HepG2 (cell line): ENCODE measurements around the gene RALY. TPM values are rescaled to one million over a fixed set of nuclear protein-coding genes. Genes with fewer than 3 reads are reported as not detected.

Source experiments
- ATAC-seq: fragments of 200-7000 bp; cut with Tn5 transposase; 3 replicates; pipeline ENCODE4 v1.9.1; 2020; ENCODE audit warnings: mild to moderate bottlenecking, moderate library complexity
- BruUV-seq: library from RNA; stranded (reverse); fragments of 400-500 nt; replicated peaks from 2 replicates; lab custom pipeline; 2021; lab: Mats Ljungman, UMichigan
- CTCF ChIA-PET: fragments of 300-600 bp; formaldehyde crosslinking; extraction: SDS; loops from one replicate; lab custom pipeline; 2021; ENCODE audit warnings: low total read pairs, inconsistent platforms, low intra/inter-chr PET ratio; lab: Yijun Ruan, JAX
- POLR2A ChIA-PET: fragments of 350-600 bp; sonication (Branson Sonifier 250); formaldehyde crosslinking; loops from one replicate; lab custom pipeline; 2020; ENCODE audit warnings: antibody characterized with exemption, inconsistent platforms; lab: Yijun Ruan, JAX
- DNase-seq: peaks from one replicate; pipeline ENCODE4 v3.0.0-alpha.2; 2015; ENCODE audit warnings: low spot score
- FAIRE-seq: peaks from 3 replicates; lab custom pipeline; 2011; peaks lifted over from hg19 to GRCh38; lab: Jason Lieb, UNC
- H2AFZ ChIP-seq: one replicate; pipeline ENCODE4 v1.6.1; 2011; ENCODE audit warnings: low read length, inconsistent platforms
- H3K27ac ChIP-seq: fragments of 300-600 bp; 3 replicates; pipeline ENCODE4 v1.8.0; 2011; ENCODE audit warnings: mixed run types, mild to moderate bottlenecking, mixed read lengths, low read length, inconsistent platforms; ENCODE audit not compliant: insufficient read depth; ENCODE audit errors: extremely low read length
- H3K27me3 ChIP-seq, 2 experiments: fragments of 200-600 bp in 1 of 2; 2 replicates in 1 of 2; 3 replicates in 1 of 2; pipeline versions ENCODE4 v1.6.0 to v1.8.0; 2011; ENCODE audit warnings: low read length in 2 of 2, mild to moderate bottlenecking in 2 of 2, moderate library complexity in 2 of 2, inconsistent platforms in 1 of 2; ENCODE audit not compliant: insufficient read depth in 2 of 2, control insufficient read depth in 1 of 2
- H3K36me3 ChIP-seq, 2 experiments: fragments of 200-600 bp in 1 of 2; replicated peaks in 1 of 2; 2 replicates in 1 of 2; 3 replicates in 1 of 2; pipeline versions ENCODE4 v1.5.1 to v1.8.0; 2011; ENCODE audit warnings: low read length in 2 of 2, inconsistent platforms in 1 of 2; ENCODE audit not compliant: insufficient read depth in 2 of 2, control insufficient read depth in 1 of 2
- H3K4me1 ChIP-seq: 2 replicates; pipeline ENCODE4 v1.5.1; 2012; ENCODE audit warnings: low read length, inconsistent platforms; ENCODE audit not compliant: insufficient read depth
- H3K4me2 ChIP-seq: 2 replicates; pipeline ENCODE4 v1.6.0; 2011; ENCODE audit warnings: low read depth, low read length, inconsistent platforms
- H3K4me3 ChIP-seq, 3 experiments: fragments of 200-600 bp in 1 of 3; sonication (generic), shearing (Covaris generic) in 1 of 3; replicated peaks in 1 of 3; 2 replicates each; pipeline ENCODE4 v1.5.1; 2011 to 2016; ENCODE audit warnings: low read length in 3 of 3, inconsistent platforms in 2 of 3, low read depth in 2 of 3, mild to moderate bottlenecking in 2 of 3, control low read depth in 1 of 3, mixed read lengths in 1 of 3; ENCODE audit not compliant: insufficient read depth in 1 of 3
- H3K79me2 ChIP-seq: one replicate; pipeline ENCODE4 v1.6.1; 2011; ENCODE audit warnings: low read length, inconsistent platforms; ENCODE audit not compliant: insufficient read depth
- H3K9ac ChIP-seq: 2 replicates; pipeline ENCODE4 v1.6.0; 2011; ENCODE audit warnings: mild to moderate bottlenecking, low read depth, low read length, inconsistent platforms; ENCODE audit not compliant: insufficient read depth
- H3K9me3 ChIP-seq: 2 replicates; pipeline ENCODE4 v1.5.1; 2012; ENCODE audit warnings: mild to moderate bottlenecking, low read length
- H4K20me1 ChIP-seq: 2 replicates; pipeline ENCODE4 v1.6.0; 2011; ENCODE audit warnings: inconsistent platforms, mild to moderate bottlenecking, low read length, moderate library complexity; ENCODE audit not compliant: insufficient read depth
- BHLHE40 ChIP-seq: IDR thresholded peaks from 2 replicates; pipeline ENCODE4 v1.6.1; 2011; ENCODE audit warnings: low read length, improper control_type of control experiment
- BRD4 ChIP-seq: sonication (generic); formaldehyde crosslinking; IDR thresholded peaks from 2 replicates; pipeline ENCODE4 v1.4.0; 2020; ENCODE audit warnings: missing genetic modification reagents
- CEBPG ChIP-seq: IDR thresholded peaks from 2 replicates; pipeline ENCODE4 v1.6.1; 2016
- DNMT1 ChIP-seq: sonication (generic); formaldehyde crosslinking; IDR thresholded peaks from 2 replicates; pipeline ENCODE4 v1.5.1; 2020; ENCODE audit warnings: mild to moderate bottlenecking, missing genetic modification reagents
- MED1 ChIP-seq: sonication (generic); formaldehyde crosslinking; IDR thresholded peaks from 2 replicates; pipeline ENCODE4 v1.4.0; 2020; ENCODE audit warnings: missing genetic modification reagents
- NR3C1 ChIP-seq: sonication (generic); formaldehyde crosslinking; IDR thresholded peaks from 2 replicates; pipeline ENCODE4 v1.4.0; 2020; ENCODE audit warnings: missing genetic modification reagents
- SIX1 ChIP-seq: sonication (generic); formaldehyde crosslinking; IDR thresholded peaks from 2 replicates; pipeline ENCODE4 v1.4.0; 2020; ENCODE audit warnings: missing genetic modification reagents, borderline replicate concordance
- ZFP36L2 ChIP-seq: sonication (generic); formaldehyde crosslinking; IDR thresholded peaks from 2 replicates; pipeline ENCODE4 v1.4.0; 2020; ENCODE audit warnings: missing genetic modification reagents
- ZNF350 ChIP-seq: sonication (generic); formaldehyde crosslinking; IDR thresholded peaks from 2 replicates; pipeline ENCODE4 v1.4.0; 2020; ENCODE audit warnings: mild to moderate bottlenecking, low read depth, missing genetic modification reagents, borderline replicate concordance
- ZNF788 ChIP-seq: sonication (generic); formaldehyde crosslinking; IDR thresholded peaks from 2 replicates; pipeline ENCODE4 v1.5.0; 2020; ENCODE audit warnings: mild to moderate bottlenecking, missing genetic modification reagents, borderline replicate concordance
- ZSCAN5A ChIP-seq: sonication (generic); formaldehyde crosslinking; IDR thresholded peaks from 2 replicates; pipeline ENCODE4 v1.8.0; 2022; ENCODE audit warnings: mild to moderate bottlenecking, missing genetic modification reagents, borderline replicate concordance
- WGBS: methylation state at CpG from one replicate; pipeline ENCODE4 v1.1.6; 2017; ENCODE audit warnings: low lambda C conversion rate; 5-methylcytosine and 5-hydroxymethylcytosine counted together
- in situ Hi-C: cut with HindIII; loops from 2 replicates; pipeline ENCODE4 v1.10.0; 2017; ENCODE audit warnings: low pct_unique_long_range_greater_than_20kb; ENCODE audit not compliant: extremely low pct_ligation_motif_present
- intact Hi-C: fragments of 100-400 bp; cut with micrococcal nuclease; formaldehyde crosslinking; loops from one replicate; pipeline ENCODE4 v1.10.0; 2022; ENCODE audit not compliant: unreplicated experiment
- polyA plus RNA-seq, 8 experiments: library from polyadenylated mRNA; depleted of rRNA in 3 of 8; stranded (reverse) in 7 of 8; unstranded in 1 of 8; fragments of >200 nt; fragmentation: Illumina TruSeq in 4 of 8; extraction: Trizol in 4 of 8; gene quantifications; 2 replicates each; pipeline versions ENCODE4 v1.2.1 to v1.2.3, GENCODE V29; 2011 to 2016; ENCODE audit warnings: low read depth in 4 of 8, missing spikeins in 1 of 8, mixed read lengths in 1 of 8; ENCODE audit not compliant: insufficient read depth in 1 of 8
- total RNA-seq, 5 experiments: library from RNA; depleted of rRNA; stranded (reverse); fragments of >200 nt; fragmentation: Illumina TruSeq; extraction: Trizol; gene quantifications; 2 replicates each; pipeline ENCODE4 v1.2.3, GENCODE V29; 2016; ENCODE audit warnings: low read depth in 1 of 5
- TF ChIP-seq, protein P1 (sequence below): sonication (generic); formaldehyde crosslinking; IDR thresholded peaks from 2 replicates; pipeline ENCODE4 v1.4.0; 2020; ENCODE audit warnings: mild to moderate bottlenecking, low read depth, missing genetic modification reagents

The RALY gene
- total and polyA plus RNA-seq, 2 of the 13 experiments (the other 11 are each of a cell fraction or from before 2014, with no cell fraction given), result 178 to 186 TPM

DNA sequence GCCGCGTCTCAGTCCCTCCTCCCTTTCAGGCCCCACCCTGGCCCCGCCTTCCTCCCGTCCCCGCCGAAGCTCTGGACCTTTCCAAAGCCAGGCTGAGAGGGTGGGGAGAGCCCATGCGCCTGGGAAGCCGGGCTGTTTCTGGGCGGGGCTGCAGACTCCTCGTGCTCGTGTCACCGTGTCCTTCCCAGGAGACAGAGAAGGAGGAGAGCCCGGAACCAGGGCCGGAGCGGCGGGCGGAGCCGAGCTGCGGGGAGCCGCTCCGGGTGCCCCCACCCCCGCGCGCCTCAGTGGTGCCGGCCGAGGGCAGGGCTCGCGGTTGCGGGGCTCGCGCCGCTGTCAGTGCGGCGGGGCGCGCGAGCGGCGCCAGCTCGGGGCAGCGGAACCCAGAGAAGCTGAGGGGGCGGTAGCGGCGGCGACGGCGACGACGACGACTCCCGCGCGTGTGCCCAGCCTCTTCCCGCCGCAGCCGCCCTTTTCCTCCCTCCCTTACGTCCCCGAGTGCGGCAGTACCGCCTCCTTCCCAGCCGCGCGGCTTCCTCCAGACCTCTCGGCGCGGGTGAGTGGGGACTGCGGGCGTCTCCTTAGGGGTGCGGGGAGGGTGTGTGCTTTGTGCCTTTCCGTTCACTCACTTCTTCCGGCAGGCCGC is at the start of gene RALY (continued):
- TF ChIP-seq ZFP36L2 (CRISPR knock-in tag), result peak; percentile 63; the same call in 1 of the 2 replicates
- TF ChIP-seq MED1, result peak; percentile 24; the same call in 1 of the 2 replicates
- TF ChIP-seq BRD4, result no peak; the same call in 1 of the 2 replicates
- TF ChIP-seq, all 625 proteins: peak for 318

GRCh38 chr20:33944914-33945313 is 48.8 kb upstream of the RALY start:
- Histone ChIP-seq H3K9me3 (peaks cover 22% of the 10 kb centered on the region), H3K27me3 (no peaks in the 10 kb centered on the region), H4K20me1 (no peaks in the 10 kb centered on the region), H3K27ac (no peak overlapping the region)
- in situ Hi-C loops, result no loop called here
- no TSS peak for BruUV-seq
- TF ChIP-seq CEBPG (CRISPR knock-in tag), result no peak
- TF ChIP-seq SIX1 (CRISPR knock-in tag), result no peak
- TF ChIP-seq DNMT1, result no peak
- peak; percentile 83 for TF ChIP-seq BHLHE40
- no peak for TF ChIP-seq NR3C1 (CRISPR knock-in tag)
- TF ChIP-seq ZNF350, result 0 out of 2 replicates have a peak, but pooled peaks have one; percentile 19
- peak; percentile 29; the same call in 1 of the 2 replicates for TF ChIP-seq ZNF788 (CRISPR knock-in tag)
- TF ChIP-seq, protein P1, sequence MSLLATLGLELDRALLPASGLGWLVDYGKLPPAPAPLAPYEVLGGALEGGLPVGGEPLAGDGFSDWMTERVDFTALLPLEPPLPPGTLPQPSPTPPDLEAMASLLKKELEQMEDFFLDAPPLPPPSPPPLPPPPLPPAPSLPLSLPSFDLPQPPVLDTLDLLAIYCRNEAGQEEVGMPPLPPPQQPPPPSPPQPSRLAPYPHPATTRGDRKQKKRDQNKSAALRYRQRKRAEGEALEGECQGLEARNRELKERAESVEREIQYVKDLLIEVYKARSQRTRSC, result no peak
- TF ChIP-seq ZSCAN5A (CRISPR knock-in tag), result no peak
- TF ChIP-seq, all 625 proteins: peak for 3
- FAIRE-seq, result no peak
- Histone ChIP-seq H3K4me2 (no peak overlapping the region), H3K9ac (no peak overlapping the region), H3K4me3 (no peak overlapping the region), H3K4me1 (peaks cover 19% of the 10 kb centered on the region), H3K79me2 (no peaks in the 10 kb centered on the region), H3K36me3 (no peaks in the 10 kb centered on the region), H2AFZ (no peak overlapping the region)
- peak; percentile 22; the same call in 2 of the 3 replicates for ATAC-seq
- intact Hi-C loops, result no loop called here
- WGBS, result 42% methylated on average over 5 of the region's 5 CpGs
- peak; percentile 39 for DNase-seq
- CTCF ChIA-PET, result no interaction called here
- POLR2A ChIA-PET, result no interaction called here
